GM12878 (cell line): ENCODE data around the gene CCDC3. TPM values are rescaled to one million over a fixed set of nuclear protein-coding genes. Genes with fewer than 3 reads are reported as not detected.

Experiments used
- ATAC-seq: fragments of 200-7000 bp; cut with Tn5 transposase; 3 replicates; pipeline ENCODE4 v1.9.1; 2020; ENCODE audit warnings: mild to moderate bottlenecking, moderate library complexity
- BruUV-seq: library from RNA; stranded (reverse); fragments of 400-500 nt; replicated peaks from 2 replicates; lab custom pipeline; 2021; lab: Mats Ljungman, UMichigan
- CTCF ChIA-PET: fragments of 300-600 bp; sonication (Branson Sonifier 250); formaldehyde crosslinking; extraction: SDS; loops from one replicate; lab custom pipeline; 2021; ENCODE audit warnings: inconsistent platforms; lab: Yijun Ruan, JAX
- POLR2A ChIA-PET: fragments of 350-600 bp; formaldehyde crosslinking; extraction: SDS; loops from one replicate; lab custom pipeline; 2021; ENCODE audit warnings: inconsistent platforms; lab: Charles Lee
- RAD21 ChIA-PET: fragments of 300-600 bp; sonication (Branson Sonifier 250); formaldehyde crosslinking; loops from one replicate; lab custom pipeline; 2023; ENCODE audit warnings: antibody characterized with exemption; ENCODE audit not compliant: unreplicated experiment; lab: Charles Lee
- SMC1A ChIA-PET: fragments of 300-600 bp; sonication (Branson Sonifier 250); formaldehyde crosslinking; loops from one replicate; lab custom pipeline; 2023; ENCODE audit not compliant: unreplicated experiment, uncharacterized antibody; lab: Charles Lee
- DNase-seq: peaks from one replicate; pipeline ENCODE4 v3.0.0-alpha.2; 2011; ENCODE audit warnings: low read depth, low spot score
- FAIRE-seq: peaks from 3 replicates; lab custom pipeline; 2011; peaks lifted over from hg19 to GRCh38; lab: Jason Lieb, UNC
- H2AFZ ChIP-seq: 2 replicates; pipeline ENCODE4 v1.6.0; 2011; ENCODE audit warnings: low read depth, low read length, control low read depth; ENCODE audit not compliant: control insufficient read depth
- H3K27ac ChIP-seq: 2 replicates; pipeline ENCODE4 v1.5.1; 2011; ENCODE audit warnings: control low read depth; ENCODE audit not compliant: control insufficient read depth, insufficient read depth
- H3K27me3 ChIP-seq, 2 experiments: replicated peaks in 1 of 2; 2 replicates each; pipeline versions ENCODE4 v1.6.0 to v1.6.1; 2011; ENCODE audit warnings: low read length in 1 of 2; ENCODE audit not compliant: control insufficient read depth in 2 of 2, insufficient read depth in 2 of 2
- H3K36me3 ChIP-seq, 2 experiments: 2 replicates each; pipeline ENCODE4 v1.5.1; 2011; ENCODE audit warnings: low read length in 1 of 2; ENCODE audit not compliant: control insufficient read depth in 2 of 2, insufficient read depth in 2 of 2
- H3K4me1 ChIP-seq: 2 replicates; pipeline ENCODE4 v1.6.1; 2011; ENCODE audit warnings: mild to moderate bottlenecking, low read length, moderate library complexity, mixed read lengths; ENCODE audit not compliant: control insufficient read depth, insufficient read depth
- H3K4me2 ChIP-seq: 2 replicates; pipeline ENCODE4 v1.6.0; 2011; ENCODE audit warnings: control low read depth; ENCODE audit not compliant: control insufficient read depth, insufficient read depth
- H3K4me3 ChIP-seq: fragments of 200-600 bp; sonication (generic); 2 replicates; pipeline ENCODE4 v1.5.1; 2016
- H3K79me2 ChIP-seq: 2 replicates; pipeline ENCODE4 v1.6.0; 2011; ENCODE audit warnings: low read length; ENCODE audit not compliant: control insufficient read depth, insufficient read depth
- H3K9ac ChIP-seq: 2 replicates; pipeline ENCODE4 v1.8.0; 2011; ENCODE audit warnings: low read length, control low read depth, mixed read lengths; ENCODE audit not compliant: control insufficient read depth, insufficient read depth
- H3K9me3 ChIP-seq: replicated peaks from 3 replicates; pipeline ENCODE4 v1.5.1; 2011; ENCODE audit warnings: mild to moderate bottlenecking, low read length; ENCODE audit not compliant: control insufficient read depth, insufficient read depth
- H4K20me1 ChIP-seq: 2 replicates; pipeline ENCODE4 v1.6.0; 2011; ENCODE audit not compliant: control insufficient read depth, insufficient read depth
- ASH2L ChIP-seq: fragments of 300-600, 200-600 bp; sonication (generic); IDR thresholded peaks from 2 replicates; pipeline ENCODE4 v1.6.1; 2017; ENCODE audit warnings: low read depth, mild to moderate bottlenecking, borderline replicate concordance
- BCL11A ChIP-seq: IDR thresholded peaks from 2 replicates; pipeline ENCODE4 v1.6.1; 2011; ENCODE audit warnings: low read depth, low read length
- CEBPB ChIP-seq, 2 experiments: fragments of 150-350 bp in 1 of 2; IDR thresholded peaks; 2 replicates each; pipeline ENCODE4 v1.6.1; 2012 to 2014; ENCODE audit warnings: low read depth in 2 of 2, low read length in 2 of 2, borderline replicate concordance in 1 of 2, inconsistent platforms in 1 of 2
- CHD1 ChIP-seq: IDR thresholded peaks from 2 replicates; pipeline ENCODE4 v1.6.1; 2012; ENCODE audit warnings: low read depth, low read length, improper control_type of control experiment
- EZH2 ChIP-seq: IDR thresholded peaks from 2 replicates; pipeline ENCODE4 v1.6.1; 2012; ENCODE audit warnings: low read depth, mild to moderate bottlenecking, control low read depth, inconsistent platforms, low read length, borderline replicate concordance; ENCODE audit not compliant: control insufficient read depth
- NFIC ChIP-seq: IDR thresholded peaks from 2 replicates; pipeline ENCODE4 v1.6.1; 2012; ENCODE audit warnings: low read depth, mild to moderate bottlenecking, inconsistent platforms, low read length, moderate library complexity
- NR2C2 ChIP-seq: IDR thresholded peaks from 2 replicates; pipeline ENCODE4 v1.6.1; 2011; ENCODE audit warnings: borderline replicate concordance, low read depth; ENCODE audit not compliant: control insufficient read depth, insufficient read length
- RCOR1 ChIP-seq: conservative IDR thresholded peaks from 2 replicates; pipeline ENCODE4 v1.6.1; 2012; ENCODE audit warnings: low read depth, low read length, improper control_type of control experiment
- SP1 ChIP-seq: IDR thresholded peaks from one replicate; pipeline ENCODE4 v1.6.1; 2011; ENCODE audit warnings: low read depth, low read length
- STAT1 ChIP-seq: fragments of 450-650 bp; conservative IDR thresholded peaks from 2 replicates; pipeline ENCODE4 v1.6.1; 2014; ENCODE audit warnings: antibody characterized with exemption, mild to moderate bottlenecking
- WGBS: methylation state at CpG from one replicate; pipeline ENCODE4 v1.1.6; 2016; ENCODE audit warnings: low lambda C conversion rate; ENCODE audit not compliant: insufficient replicate concordance, insufficient coverage; ENCODE audit errors: missing lambda C conversion rate; 5-methylcytosine and 5-hydroxymethylcytosine counted together
- in situ Hi-C: fragments of 300-500 bp; cut with MboI; formaldehyde crosslinking; loops from 9 replicates; pipeline ENCODE4 v1.14.3; 2018; ENCODE audit warnings: mixed read lengths
- intact Hi-C: fragments of 100-400 bp; cut with micrococcal nuclease; formaldehyde crosslinking; loops from one replicate; pipeline ENCODE4 v1.14.2; 2022; ENCODE audit not compliant: unreplicated experiment
- polyA plus RNA-seq, 11 experiments: library from polyadenylated mRNA; depleted of rRNA in 4 of 11; unstranded in 6 of 11; stranded (reverse) in 5 of 11; fragments of >200 nt; fragmentation: Nextera tagmentation in 4 of 11; fragmentation: Illumina TruSeq in 1 of 11; extraction: Ambion mirVana in 4 of 11; extraction: Trizol in 1 of 11; gene quantifications; 1 replicate in 1 of 11; 2 replicates in 10 of 11; pipeline versions ENCODE4 v1.2.1 to v1.2.3, GENCODE V29; 2011 to 2016; ENCODE audit warnings: inconsistent platforms in 2 of 11, missing spikeins in 2 of 11, low read depth in 1 of 11
- total RNA-seq, 4 experiments: library from RNA; depleted of rRNA in 3 of 4; stranded (reverse); fragments of >200 nt in 3 of 4; fragmentation: Illumina TruSeq in 1 of 4; extraction: Trizol in 1 of 4; gene quantifications; 2 replicates each; pipeline versions ENCODE4 v1.2.1 to v1.2.3, GENCODE V29; 2013 to 2021
- TF ChIP-seq, protein P1 (sequence below): fragments of 450-650 bp; IDR thresholded peaks from 2 replicates; pipeline ENCODE4 v1.6.1; 2017; ENCODE audit warnings: mild to moderate bottlenecking, moderate library complexity
- TF ChIP-seq, protein P2 (sequence below): fragments of 150-350 bp; IDR thresholded peaks from 2 replicates; pipeline ENCODE4 v1.6.1; 2014; ENCODE audit warnings: mild to moderate bottlenecking, low read depth, low read length

Gene CCDC3
- total and polyA plus RNA-seq, 10 of the 15 experiments (the other 5 are each of a cell fraction or from before 2014, with no cell fraction given) = 0.08 TPM; not detected in 9

DNA sequence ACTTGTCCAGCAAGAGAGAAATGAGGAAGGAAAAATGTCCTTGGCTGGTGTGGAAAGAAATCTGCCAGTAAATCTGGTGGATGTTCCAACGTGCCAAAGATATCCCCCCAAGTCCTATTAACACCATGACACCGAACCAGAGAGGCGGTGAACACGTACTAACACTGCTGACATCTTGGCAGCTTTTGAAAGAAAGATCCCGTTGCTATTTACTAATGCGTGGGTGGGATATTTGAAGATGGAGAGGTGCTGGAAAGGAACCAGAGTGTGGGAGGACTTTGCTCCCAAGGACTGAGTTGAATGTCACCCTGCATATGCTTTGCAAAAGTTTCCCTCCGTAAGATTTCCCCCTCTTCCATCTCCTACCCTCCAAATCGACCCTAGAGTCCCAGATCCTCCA lies 7.9 kb downstream of the CCDC3 start:
- Histone ChIP-seq H3K79me2 (no peaks in the 10 kb centered on the region), H3K4me3 (no peak overlapping the region), H3K4me1 (no peaks in the 10 kb centered on the region), H3K27me3 (no peaks in the 10 kb centered on the region), H3K9ac (no peak overlapping the region), H4K20me1 (no peaks in the 10 kb centered on the region), H3K4me2 (no peak overlapping the region), H2AFZ (no peak overlapping the region), H3K9me3 (no peaks in the 10 kb centered on the region), H3K27ac (no peak overlapping the region), H3K36me3 (no peaks in the 10 kb centered on the region)
- DNase-seq (no peak), ATAC-seq (no peak), FAIRE-seq (no peak)
- CTCF ChIA-PET = no interaction called here
- intact Hi-C loops = no loop called here
- RAD21 ChIA-PET = no interaction called here
- in situ Hi-C loops = no loop called here
- no TSS peak for BruUV-seq
- POLR2A ChIA-PET = no interaction called here
- WGBS = 41% methylated on average over 8 of the region's 8 CpGs
- SMC1A ChIA-PET = no interaction called here
- no peak for TF ChIP-seq SP1
- no peak for TF ChIP-seq NFIC
- no peak for TF ChIP-seq CEBPB (IDR thresholded peaks at IDR 0.05; ENCODE audit: borderline replicate concordance in 1 of 2, low read depth in 2 of 2, low read length in 2 of 2)
- TF ChIP-seq, protein P1, sequence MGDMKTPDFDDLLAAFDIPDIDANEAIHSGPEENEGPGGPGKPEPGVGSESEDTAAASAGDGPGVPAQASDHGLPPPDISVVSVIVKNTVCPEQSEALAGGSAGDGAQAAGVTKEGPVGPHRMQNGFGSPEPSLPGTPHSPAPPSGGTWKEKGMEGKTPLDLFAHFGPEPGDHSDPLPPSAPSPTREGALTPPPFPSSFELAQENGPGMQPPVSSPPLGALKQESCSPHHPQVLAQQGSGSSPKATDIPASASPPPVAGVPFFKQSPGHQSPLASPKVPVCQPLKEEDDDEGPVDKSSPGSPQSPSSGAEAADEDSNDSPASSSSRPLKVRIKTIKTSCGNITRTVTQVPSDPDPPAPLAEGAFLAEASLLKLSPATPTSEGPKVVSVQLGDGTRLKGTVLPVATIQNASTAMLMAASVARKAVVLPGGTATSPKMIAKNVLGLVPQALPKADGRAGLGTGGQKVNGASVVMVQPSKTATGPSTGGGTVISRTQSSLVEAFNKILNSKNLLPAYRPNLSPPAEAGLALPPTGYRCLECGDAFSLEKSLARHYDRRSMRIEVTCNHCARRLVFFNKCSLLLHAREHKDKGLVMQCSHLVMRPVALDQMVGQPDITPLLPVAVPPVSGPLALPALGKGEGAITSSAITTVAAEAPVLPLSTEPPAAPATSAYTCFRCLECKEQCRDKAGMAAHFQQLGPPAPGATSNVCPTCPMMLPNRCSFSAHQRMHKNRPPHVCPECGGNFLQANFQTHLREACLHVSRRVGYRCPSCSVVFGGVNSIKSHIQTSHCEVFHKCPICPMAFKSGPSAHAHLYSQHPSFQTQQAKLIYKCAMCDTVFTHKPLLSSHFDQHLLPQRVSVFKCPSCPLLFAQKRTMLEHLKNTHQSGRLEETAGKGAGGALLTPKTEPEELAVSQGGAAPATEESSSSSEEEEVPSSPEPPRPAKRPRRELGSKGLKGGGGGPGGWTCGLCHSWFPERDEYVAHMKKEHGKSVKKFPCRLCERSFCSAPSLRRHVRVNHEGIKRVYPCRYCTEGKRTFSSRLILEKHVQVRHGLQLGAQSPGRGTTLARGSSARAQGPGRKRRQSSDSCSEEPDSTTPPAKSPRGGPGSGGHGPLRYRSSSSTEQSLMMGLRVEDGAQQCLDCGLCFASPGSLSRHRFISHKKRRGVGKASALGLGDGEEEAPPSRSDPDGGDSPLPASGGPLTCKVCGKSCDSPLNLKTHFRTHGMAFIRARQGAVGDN = no peak
- TF ChIP-seq EZH2 = no peak
- TF ChIP-seq, protein P2, sequence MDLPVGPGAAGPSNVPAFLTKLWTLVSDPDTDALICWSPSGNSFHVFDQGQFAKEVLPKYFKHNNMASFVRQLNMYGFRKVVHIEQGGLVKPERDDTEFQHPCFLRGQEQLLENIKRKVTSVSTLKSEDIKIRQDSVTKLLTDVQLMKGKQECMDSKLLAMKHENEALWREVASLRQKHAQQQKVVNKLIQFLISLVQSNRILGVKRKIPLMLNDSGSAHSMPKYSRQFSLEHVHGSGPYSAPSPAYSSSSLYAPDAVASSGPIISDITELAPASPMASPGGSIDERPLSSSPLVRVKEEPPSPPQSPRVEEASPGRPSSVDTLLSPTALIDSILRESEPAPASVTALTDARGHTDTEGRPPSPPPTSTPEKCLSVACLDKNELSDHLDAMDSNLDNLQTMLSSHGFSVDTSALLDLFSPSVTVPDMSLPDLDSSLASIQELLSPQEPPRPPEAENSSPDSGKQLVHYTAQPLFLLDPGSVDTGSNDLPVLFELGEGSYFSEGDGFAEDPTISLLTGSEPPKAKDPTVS = no peak
- TF ChIP-seq BCL11A = no peak
- TF ChIP-seq CHD1 = no peak
- no peak for TF ChIP-seq RCOR1
- TF ChIP-seq ASH2L = no peak
- no peak for TF ChIP-seq STAT1
- TF ChIP-seq NR2C2 = no peak
- TF ChIP-seq, all 136 proteins: peak for 0
